Measurements from ENCODE around the gene PACS2.

GRCh38 chr14:105381446-105382342, 67.1 kb downstream of the PACS2 start:
- TF ChIP-seq POLR2A (IDR thresholded peaks at IDR 0.05): no peak
- TF ChIP-seq, protein P1, sequence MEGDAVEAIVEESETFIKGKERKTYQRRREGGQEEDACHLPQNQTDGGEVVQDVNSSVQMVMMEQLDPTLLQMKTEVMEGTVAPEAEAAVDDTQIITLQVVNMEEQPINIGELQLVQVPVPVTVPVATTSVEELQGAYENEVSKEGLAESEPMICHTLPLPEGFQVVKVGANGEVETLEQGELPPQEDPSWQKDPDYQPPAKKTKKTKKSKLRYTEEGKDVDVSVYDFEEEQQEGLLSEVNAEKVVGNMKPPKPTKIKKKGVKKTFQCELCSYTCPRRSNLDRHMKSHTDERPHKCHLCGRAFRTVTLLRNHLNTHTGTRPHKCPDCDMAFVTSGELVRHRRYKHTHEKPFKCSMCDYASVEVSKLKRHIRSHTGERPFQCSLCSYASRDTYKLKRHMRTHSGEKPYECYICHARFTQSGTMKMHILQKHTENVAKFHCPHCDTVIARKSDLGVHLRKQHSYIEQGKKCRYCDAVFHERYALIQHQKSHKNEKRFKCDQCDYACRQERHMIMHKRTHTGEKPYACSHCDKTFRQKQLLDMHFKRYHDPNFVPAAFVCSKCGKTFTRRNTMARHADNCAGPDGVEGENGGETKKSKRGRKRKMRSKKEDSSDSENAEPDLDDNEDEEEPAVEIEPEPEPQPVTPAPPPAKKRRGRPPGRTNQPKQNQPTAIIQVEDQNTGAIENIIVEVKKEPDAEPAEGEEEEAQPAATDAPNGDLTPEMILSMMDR (IDR thresholded peaks at IDR 0.05): no peak
